Fibroblast of lung (primary cell): ENCODE measurements around the gene PLXNA1.

Source experiments
- EZH2 ChIP-seq: IDR thresholded peaks from 2 replicates; pipeline ENCODE4 v1.5.1; 2012; ENCODE audit warnings: low read length, control low read depth, mild to moderate bottlenecking; ENCODE audit errors: missing control alignments
- TF ChIP-seq, protein P1 (sequence below), 2 donors: IDR thresholded peaks in 1 of 2; conservative IDR thresholded peaks in 1 of 2; 1 replicate in 1 of 2; 2 replicates in 1 of 2; pipeline ENCODE4 v1.5.1; 2011 to 2012; ENCODE audit warnings: low read length in 2 of 2, control low read depth in 1 of 2, inconsistent platforms in 1 of 2, low read depth in 1 of 2, mild to moderate bottlenecking in 1 of 2

DNA sequence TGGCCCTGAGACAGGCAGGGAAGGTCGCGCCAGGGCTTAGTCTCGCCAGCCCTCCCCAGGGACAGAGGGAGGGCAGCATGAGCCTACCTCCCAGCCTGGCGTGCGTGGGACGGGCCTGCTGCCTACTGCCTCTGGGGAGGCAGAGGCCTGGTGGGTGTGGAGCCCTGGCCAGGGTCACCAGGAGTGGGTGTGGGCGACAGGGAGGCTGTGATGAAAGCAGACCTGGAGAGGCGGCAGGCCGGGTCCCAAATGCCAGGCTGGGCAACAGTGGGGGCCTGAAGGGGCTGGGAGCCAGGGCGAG lies 33.1 kb downstream of the PLXNA1 start:
- TF ChIP-seq, protein P1, sequence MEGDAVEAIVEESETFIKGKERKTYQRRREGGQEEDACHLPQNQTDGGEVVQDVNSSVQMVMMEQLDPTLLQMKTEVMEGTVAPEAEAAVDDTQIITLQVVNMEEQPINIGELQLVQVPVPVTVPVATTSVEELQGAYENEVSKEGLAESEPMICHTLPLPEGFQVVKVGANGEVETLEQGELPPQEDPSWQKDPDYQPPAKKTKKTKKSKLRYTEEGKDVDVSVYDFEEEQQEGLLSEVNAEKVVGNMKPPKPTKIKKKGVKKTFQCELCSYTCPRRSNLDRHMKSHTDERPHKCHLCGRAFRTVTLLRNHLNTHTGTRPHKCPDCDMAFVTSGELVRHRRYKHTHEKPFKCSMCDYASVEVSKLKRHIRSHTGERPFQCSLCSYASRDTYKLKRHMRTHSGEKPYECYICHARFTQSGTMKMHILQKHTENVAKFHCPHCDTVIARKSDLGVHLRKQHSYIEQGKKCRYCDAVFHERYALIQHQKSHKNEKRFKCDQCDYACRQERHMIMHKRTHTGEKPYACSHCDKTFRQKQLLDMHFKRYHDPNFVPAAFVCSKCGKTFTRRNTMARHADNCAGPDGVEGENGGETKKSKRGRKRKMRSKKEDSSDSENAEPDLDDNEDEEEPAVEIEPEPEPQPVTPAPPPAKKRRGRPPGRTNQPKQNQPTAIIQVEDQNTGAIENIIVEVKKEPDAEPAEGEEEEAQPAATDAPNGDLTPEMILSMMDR (conservative IDR thresholded peaks at IDR 0.05 in 1 of 2, IDR thresholded peaks at IDR 0.05 in 1 of 2; ENCODE audit: low read depth in 1 of 2, low read length in 2 of 2): no peak
- TF ChIP-seq EZH2: no peak
